HG03139 (cell line): Measurements from ENCODE around the gene SOX8.

ENCODE experiments used
- ATAC-seq: cut with Tn5 transposase; IDR thresholded peaks from one replicate; pipeline ENCODE4 v1.9.1; 2021; ENCODE audit not compliant: unreplicated experiment

SOX8 gene

DNA sequence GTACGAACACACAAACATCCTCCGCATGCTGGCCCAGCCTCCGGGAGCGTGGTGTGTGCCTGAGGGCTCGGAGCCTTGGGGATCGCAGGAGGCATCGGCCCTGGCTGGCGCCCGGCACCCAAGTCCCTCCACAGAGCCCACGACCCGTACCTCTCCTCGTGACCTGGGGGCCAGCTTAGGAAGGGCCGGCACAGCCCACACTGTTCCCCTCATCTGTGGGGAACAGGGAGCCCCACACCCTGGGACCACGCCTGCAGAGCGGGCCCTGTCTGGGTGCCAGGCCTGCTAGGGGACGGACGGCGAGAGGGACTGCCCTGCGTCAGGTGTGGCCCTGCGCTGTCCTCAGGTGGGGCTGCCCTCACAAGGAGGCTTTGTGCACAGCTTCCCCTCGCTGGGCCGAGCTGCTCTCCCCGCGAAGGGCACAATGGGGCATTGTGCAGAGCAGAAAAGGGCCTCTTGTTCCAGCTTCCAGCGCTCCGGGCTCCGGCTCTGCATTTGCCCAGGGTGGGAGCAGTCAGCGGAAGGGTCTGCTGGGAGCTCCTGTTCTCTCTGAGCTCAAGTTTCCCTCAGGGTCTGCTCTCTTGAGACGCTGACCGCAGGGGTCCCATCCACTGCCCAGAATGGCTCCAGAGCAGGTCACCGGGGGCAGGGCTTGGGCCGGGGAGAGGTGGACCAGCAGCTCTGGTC lies 9.1 kb upstream of the SOX8 start:
- ATAC-seq = no peak

DNA sequence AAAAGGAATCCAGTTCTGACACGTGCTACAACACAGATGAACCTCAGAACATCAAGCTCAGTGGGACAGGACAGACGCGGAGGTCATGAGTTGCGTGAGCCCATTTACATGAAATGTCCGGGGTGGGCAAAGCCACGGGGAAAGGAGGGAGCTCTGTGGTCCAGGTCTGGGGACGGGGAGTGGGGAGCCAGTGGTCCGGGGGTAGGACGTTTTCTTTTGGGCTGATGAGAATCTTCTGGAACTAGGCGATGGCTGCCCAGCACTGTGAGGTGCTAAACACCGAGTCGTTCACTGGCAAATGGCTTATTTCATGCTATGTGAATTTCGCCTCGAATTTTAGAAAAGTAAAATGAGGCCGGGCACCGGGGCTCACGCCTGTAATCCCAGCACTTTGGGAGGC lies 8.2 kb upstream of the SOX8 start:
- no peak for ATAC-seq

DNA sequence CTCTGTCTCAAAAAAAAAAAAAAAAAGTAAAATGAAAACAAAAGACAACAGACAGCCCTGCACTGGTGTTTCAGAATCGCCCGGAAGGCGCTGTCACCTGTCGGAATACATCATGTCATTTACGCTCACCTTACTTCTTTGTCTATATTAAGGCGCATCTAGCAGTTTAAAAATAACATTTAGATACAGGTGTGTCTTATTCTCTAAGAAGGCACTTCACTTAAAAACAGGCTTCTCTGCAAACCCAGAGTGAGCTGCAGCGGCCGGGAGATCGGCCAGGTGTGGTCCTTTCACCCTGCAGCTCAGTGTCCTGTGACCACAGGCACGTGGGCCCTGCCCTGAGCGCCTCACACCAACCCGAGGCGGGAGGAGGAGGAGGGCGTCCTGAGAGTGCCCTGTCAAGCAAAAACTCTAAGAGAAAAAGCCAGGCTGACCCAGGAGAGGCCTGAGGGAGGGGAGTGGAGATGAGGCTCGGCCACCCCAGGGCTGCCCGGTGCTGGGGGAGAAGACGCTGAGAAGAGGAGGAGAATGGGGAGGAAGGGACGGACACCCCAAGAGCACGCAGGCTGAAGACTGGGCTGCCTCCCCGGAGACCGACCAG lies 7.5 kb upstream of the SOX8 start:
- ATAC-seq = no peak

DNA sequence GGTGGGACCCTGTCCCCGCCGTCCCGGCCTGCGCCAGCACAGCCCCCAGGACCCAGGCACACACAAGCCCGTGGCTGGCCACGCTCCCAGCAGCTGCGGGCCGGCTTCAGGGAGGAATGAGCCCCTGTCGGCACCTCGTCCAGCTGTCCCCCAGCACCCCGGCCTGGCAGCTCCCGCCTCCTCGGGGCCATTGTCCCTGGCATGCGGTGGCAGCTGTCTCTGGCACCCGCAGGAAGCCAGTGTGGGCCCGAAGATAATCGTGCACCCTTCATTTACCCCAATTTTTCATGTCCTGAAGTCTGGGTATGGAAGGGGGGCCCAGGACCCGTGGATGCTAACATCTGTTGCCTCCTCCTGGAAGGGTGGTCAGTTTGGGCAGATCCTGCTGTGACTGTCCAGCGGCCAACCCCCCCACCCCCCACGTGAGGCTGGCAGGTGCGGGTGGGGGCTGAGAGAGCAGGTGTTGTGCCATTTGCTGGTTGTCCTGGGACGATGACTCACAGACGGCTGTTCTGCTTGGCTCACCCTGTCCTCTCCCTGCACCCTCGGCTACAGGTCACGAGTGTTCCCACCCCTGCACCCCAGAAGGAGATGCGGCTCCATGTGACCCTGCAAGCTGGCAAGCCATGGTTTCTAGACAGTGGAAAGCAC lies 6.8 kb upstream of the SOX8 start:
- no peak for ATAC-seq

DNA sequence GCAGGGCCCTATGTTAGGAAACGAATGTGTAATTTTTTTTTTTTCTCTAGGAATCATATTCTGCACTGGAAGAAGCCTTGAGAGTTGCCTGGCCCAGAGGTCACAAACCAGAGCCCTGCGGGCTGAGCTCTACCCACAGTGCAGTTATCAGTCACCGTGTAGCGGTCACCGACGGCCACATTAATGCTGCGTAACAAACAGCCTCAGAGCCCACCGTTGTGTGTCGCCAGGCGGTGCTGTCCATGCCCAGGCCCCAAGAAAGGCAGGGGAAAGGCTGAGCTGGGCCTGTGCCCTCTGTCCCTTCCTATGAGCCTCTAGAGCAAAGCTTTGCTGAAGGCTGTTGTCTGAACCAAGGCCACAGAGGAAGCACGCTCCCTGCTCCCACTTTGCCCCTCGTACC lies 6.3 kb upstream of the SOX8 start:
- ATAC-seq = no peak

DNA sequence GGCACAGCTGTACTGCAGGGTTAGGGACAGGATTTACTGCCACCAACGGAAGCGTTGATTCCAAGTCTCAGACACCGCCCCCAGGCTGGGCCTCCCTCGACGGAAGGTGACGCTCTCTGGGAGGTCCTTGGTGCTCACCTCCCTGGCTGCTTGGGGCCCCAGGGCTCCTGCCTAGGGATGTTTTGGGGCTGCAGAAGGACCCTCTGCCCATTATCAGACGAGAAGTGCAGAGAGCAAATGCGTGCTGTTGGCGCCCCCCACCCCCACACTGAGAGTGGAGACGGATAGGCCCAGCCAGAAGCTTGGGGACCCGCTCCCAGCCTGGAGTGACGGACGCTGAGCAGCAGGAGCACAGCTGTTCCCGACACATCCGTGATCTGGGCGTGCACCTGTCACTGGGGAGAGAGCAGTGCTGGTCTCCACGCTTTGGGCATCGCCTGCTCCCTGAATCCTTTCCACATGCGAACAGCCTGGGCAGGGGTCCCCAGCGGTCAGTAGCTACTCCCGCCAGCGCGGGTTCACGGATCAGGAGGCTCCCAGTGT lies 5.1 kb upstream of the SOX8 start:
- ATAC-seq = no peak

DNA sequence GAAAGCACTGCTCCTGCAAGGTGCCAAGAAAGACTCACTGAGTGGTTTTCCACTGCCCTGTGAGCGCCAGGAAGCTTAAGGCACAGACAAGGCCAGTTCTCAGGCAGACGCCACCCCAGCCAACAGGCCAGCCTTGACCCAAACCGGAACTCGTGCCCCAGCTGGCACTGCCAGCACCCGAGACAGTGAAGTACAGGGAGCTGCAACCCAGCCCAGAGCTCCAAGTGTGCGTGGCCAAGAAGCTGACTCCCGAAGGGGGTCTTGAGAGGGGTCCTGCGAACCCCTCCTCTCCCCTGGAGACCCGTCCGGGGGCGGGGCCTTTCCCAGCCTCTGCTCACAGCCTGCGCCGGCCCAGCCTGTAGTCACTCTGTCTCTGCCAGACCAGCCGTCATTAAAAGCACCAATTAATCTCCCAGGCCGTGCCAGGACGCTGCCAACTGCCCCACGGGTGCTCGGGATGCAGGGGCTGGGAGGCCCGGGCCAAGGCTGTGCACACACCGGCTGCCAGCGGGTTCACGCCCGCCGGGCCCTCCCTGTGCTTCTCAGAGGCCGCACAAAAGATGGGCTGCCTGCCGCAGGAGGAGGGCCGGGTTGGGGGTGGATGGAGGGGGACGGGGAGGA lies 4.4 kb upstream of the SOX8 start:
- ATAC-seq = no peak

DNA sequence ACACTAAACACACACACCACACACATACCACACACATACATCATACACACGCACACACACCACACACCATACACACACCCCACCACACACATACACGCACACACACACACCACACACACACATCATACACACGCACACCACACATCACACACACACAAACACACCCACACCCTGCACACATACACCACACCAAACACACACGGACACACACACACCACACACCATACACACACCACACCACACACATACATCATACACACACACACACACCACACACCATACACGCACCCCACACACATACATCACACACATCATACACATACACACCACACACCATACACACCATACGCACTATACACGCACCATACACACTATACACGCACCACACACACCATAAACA lies 3.7 kb upstream of the SOX8 start:
- no peak for ATAC-seq

DNA sequence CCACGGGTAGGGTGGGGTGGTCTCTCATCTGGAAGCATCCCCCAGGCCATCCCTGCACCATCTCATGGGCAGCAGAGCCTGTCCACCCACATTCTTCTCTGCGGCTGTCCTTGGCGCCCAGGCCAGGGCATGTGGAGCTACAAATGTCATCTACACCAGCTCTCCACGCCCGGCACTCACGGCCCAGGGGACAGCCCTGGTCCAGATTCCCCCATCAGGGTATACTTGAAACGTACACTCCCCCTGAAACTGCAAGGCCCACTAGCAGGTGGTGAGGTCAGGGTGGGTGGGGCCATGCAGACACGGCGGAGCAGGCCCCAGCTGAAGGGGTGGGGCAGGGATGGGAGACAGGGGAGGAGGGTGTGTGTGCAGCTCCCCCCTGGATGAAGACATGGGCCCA lies 3.2 kb upstream of the SOX8 start:
- no peak for ATAC-seq

DNA sequence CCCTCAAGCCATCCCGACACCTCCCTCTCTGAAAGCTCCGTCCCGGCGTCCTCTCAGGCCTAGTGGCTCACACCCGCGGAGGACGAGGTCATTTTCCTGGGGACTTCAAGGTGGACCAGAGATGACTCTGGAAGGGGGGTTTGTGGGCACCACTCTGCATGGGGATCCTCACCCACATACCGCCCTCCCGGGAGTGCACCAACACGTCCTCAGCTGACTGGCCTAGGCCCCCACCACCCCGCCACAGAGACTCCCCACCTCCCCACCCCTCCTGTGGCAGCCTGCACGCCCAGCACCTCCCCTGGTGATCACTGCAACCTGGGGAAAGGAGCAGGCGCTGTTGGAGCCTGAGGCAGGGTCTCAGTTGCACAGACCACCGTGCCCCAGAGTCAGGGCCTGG lies 2.4 kb upstream of the SOX8 start:
- no peak for ATAC-seq

DNA sequence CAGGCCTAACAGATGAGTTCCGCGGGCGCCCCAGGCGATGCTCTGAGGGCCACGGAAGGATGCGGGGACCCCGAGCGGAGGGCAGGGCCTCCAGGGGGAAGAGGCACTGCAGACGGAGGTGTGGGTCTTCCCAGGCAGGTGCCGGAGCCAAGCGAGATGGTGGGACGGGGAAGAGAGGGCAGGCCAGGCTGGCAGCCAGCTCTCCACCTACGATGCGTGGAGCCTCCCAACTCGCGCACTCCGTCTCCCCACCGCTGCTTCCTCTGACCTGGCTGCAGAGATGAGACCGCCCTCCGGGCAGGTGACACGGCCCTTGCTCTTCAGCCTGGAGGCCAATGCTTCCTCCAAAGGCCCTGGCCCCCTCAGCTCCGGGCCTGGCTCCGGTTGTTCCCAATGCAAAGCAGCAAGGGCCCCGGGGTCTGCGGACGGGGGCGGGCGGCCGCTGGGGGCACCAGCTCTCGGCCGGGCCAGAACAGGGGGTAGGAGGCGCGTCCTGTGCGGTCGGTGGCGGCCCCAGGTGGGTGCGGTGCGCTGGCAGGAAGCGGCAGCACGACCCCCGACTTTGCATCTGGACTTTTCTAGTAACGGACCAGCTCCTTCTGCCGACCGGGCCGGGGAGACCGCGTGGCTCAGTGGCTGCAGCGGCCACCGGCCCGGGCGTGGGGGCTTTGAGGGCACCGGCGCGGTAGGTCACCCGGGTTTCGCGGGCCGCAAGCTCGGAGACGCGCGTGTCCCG lies 1.5 kb upstream of the SOX8 start:
- no peak for ATAC-seq

DNA sequence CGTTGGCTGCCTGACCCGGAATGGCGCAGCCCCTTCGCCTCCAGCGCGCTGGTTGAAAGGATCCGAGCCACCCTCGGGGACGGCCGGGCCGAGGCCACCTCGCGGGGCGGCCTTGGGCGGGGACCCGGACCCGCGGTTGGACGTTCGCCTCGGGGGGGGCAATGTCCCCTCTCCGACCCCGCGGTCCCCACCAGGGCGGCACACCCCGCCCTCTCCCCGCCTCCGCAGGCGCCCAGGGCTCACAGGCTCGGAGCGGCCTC lies 1.0 kb upstream of the SOX8 start:
- no peak for ATAC-seq

DNA sequence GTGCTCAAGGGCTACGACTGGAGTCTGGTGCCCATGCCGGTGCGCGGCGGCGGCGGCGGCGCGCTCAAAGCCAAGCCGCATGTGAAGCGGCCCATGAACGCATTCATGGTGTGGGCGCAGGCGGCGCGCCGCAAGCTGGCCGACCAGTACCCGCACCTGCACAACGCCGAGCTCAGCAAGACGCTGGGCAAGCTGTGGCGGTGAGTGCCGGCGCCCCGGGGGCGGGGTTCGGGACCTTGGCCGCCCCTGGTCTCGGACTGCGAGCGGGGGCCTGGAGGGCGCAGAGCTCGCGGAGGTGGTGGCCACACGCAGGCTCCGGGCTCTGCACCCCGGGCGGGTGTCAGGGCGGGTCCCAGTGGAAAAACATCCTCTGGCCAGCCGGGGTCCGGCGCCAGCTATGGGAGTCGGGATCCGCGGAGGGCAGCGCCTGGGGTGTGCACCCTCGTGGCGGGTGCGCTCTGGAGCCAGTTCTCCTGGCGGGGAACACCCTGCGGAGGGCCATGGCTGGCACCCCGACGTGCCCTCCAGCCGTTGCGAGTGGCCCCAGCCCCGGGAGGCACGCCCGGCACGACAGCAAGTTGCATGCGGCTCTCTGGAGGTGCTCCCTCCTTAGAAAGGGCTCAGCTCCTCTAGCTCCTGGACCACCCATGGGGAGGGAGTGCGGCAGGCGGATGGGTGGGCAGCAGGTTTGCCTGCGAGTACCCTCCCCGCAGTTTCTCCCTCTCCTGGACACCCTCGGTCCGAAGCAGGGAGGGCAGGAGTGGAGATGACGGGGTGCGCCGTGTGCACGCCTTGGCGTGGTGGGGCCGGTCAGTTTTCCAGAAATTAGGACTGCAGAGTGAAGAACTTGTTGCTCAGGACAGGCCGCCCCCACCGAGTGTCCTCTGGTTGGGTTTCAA lies 824 bp downstream of the SOX8 start:
- ATAC-seq = no peak

DNA sequence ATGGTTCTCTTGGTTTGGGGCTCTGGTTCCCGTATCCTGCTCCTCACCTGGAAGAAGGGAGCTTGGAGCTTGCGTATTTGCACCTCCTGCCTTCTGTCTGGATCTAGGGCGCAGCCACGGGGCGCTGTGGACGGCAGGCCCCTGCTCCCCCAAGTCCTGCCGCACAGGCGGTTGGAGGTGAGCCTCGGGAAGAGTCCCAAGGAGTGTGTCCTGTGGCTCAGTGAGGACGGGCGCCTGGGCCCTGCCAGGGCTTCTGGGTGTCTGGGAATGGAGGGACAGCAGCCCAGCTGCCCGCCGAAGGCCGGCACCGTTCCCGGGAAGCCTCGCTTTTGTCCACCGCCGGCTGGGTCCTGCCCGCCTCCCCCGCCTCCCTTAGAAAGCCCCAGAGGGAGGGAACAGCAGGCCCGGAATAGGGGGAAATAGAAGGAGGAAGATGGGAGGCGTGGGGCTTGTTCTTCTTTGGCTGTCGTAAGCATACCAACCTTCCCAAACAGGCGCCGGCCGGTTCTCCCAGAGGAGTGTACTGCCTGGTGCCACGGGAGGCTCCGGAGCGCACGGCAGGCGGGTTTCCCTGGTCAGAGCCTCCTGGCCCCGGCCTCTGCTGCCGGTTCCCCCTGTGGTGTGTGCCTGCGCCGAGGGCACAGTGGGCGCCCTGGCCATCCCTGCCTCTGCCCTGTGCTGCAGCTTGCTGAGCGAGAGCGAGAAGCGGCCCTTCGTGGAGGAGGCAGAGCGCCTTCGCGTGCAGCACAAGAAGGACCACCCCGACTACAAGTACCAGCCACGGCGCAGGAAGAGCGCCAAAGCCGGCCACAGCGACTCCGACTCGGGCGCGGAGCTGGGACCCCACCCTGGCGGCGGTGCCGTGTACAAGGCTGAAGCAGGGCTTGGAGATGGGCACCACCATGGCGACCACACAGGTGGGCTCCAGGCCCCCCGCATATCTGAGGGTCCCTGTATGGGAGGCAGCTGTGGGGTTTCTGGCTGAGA lies 1.8 kb downstream of the SOX8 start:
- no peak for ATAC-seq

DNA sequence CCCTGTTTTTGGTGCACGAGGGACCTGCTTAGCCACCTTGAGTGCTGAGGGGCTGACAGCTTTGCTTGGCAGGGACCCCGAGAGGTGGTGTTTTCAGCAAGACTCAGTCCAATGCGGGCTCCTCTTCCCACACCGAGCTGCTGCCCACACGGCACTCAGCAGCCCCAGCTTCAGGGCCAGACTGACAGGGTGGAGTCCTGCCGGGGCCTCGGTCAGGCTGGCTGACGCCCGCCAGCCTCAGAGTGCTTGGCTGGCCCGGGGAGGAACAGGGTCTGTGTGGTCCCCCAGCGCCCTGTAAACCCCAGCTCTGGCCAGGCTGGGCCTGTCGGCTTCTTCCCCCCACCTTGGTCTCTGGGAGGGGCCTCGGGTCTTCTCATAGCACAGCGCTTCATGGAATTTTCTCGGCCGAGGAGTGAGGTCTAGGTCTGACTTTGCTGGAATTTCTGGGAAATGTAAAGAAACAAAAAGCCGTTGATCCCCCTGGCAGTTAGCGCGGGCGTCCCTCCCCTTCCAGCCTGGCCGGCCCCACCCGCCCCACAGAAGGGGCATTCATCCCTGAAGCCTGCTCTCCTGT lies 2.6 kb downstream of the SOX8 start:
- no peak for ATAC-seq

DNA sequence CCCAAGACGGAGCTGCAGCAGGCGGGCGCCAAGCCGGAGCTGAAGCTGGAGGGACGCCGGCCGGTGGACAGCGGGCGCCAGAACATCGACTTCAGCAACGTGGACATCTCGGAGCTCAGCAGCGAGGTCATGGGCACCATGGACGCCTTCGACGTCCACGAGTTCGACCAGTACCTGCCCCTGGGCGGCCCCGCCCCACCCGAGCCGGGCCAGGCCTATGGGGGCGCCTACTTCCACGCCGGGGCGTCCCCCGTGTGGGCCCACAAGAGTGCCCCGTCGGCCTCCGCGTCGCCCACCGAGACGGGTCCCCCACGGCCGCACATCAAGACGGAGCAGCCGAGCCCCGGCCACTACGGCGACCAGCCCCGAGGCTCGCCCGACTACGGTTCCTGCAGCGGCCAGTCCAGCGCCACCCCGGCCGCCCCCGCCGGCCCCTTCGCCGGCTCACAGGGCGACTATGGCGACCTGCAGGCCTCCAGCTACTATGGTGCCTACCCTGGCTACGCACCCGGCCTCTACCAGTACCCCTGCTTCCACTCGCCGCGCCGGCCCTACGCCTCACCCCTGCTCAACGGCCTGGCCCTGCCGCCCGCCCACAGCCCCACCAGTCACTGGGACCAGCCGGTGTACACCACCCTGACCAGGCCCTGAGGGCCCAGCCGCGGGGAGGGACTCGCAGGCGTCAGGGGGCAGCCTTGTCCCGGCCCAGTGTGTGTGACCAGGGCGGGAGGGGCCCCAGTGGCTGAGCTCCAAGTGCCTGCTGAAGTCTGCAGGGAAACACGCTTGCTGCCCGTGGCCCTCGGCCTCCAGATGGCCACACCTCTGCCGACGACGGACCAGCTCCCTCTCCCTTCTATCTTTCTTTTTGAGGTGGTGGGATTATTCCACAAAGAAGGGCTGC lies 3.4 kb downstream of the SOX8 start:
- ATAC-seq = no peak

DNA sequence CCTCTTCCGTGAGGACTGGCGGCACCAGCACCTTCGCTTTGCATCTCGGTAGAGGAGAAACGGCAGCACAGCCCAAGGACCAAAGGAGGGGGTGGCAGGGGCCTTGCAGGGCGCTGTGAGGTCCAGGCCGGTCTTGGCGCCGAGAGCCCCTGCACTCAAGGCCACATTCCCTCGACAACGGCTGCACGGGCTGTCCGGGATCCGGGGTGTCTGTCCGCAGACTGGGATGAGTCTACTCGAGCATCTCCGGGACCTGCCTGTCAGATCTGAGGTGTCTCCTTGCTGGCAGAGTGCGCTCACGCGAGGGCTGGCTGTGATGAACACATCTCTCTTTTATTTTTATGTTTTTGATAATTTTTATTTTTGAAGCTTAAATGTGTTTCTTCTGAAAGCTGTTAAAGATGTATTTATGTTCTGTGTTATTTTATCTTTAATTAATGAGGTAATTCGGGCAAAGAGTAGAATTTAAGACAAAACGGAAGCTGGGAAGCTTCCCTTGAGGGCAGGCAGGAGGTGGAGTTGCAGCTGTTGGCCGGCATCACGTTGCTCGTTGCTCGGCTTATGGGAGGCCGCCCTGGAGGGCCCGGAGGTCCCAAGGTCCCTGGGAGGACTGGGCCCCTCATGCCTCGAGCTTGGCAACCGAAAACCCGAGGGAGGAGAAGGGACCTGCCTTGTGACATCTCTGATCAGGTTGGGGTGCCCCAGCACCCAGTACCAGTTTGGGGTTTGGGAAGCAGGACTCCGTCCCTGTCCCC lies 4.3 kb downstream of the SOX8 start:
- ATAC-seq = no peak
